GM19099 (cell line): ENCODE measurements around the gene SLC19A1.

Experiments
- POLR2A ChIP-seq: IDR thresholded peaks from 3 replicates; pipeline ENCODE4 v1.6.1; 2011; ENCODE audit warnings: low read depth; ENCODE audit not compliant: insufficient read length; ENCODE audit errors: extremely low read depth

The SLC19A1 gene

DNA sequence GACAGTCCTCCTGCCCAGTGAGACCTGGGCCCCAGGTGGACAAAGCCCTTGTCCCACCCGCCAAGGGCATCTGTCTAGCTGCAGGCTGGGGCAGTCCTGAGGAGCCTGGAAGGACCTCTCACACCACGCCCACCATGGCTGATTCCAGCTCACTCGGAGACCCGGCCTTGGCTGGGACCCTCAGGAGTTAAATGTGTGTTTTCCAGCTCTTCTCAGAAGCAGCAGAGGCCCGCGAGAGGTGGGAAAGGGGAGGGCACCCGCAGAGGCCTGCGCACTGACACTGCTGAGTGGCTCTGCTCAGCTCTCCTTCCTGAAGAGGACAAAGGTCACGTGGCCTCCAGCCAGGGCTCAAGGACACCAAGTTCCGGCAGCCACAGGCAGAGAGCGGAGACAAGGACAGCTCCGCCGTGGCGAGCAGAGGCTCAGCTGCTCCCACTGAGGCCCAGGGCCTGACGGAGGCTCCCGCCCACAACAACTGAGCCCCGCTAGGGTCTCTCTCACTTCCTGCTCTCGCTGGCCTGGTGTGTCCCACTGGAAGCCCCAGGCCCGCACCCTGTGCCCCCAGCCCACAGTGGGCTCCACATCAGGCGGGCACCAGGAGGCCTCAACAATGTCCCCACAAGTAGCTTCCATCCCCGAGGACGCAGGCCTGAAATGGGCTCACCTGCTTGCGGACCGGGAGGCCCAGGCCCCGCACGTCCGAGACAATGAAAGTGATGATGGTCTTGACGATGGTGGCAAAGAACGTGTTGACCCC lies 16.9 kb downstream of the SLC19A1 start:
- TF ChIP-seq POLR2A: no peak

DNA sequence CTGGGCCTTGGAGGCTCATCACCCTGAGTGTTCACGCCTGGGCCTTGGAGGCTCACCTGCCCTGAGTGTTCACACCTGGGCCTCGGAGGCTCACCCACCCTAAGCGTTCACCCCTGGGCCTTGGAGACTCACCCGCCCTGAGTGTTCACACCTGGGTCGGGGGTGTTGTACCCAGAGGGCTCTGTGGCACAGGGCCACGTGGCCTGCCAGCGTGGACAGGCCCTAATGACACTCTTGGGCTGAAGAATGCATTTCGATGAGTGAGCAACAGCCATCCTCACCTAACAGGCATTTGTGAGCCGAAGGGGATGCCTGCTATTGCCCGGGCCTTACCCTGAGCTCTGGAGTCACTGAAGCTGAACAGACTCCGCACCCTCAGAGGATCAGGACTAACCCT lies 17.5 kb downstream of the SLC19A1 start:
- no peak for TF ChIP-seq POLR2A

DNA sequence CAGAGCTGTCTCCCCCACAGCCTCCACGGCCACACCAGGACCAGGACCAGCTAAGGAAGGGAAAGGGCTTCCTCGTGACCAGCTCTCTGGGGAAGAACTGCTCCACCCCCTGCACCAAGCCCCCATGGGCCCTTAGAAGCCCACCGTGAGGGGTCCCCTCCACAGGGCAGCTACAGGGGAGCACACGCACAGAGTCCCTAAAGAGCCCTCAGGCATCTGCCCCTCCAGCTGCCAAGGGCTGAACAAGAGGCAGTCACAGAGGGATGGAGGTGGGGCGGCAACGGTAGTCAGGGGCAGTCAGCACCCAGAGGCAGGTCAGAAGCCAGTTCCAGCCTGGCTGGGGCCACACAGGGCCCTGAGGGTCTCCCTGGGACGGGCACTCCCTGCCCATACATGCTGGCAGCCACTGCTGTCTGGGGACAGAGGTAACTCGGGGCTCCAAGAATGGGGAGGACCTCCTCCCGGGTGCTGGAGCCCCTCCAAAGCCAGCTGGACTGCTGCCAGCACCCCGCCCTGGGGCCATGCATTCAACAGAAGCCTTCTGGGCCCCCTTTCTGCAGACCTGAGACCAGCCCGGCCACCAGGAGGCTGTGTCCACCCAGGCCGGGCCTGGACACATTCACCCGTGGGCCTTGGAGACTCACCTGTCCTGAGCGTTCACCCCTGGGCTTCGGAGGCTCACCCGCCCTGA lies 18.7 kb downstream of the SLC19A1 start:
- no peak for TF ChIP-seq POLR2A

DNA sequence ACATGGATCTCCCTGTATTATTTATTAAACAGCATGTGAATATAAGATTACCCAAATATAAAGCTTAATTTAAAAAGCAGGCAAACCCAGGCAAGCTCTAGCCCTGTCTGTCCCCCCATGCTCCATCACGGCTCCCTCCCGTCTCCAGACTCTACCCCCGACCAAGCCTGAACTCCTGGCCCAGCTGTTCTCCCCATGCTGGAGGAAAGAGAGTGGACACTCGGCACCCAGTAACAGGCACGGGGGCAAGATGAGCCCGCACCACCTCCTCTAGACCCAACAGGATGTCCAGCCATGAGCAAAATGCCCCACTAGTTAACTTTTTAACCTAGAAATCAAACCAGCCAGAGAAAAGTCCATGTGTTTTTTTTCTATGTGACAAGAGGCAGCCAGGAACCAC lies 19.3 kb downstream of the SLC19A1 start:
- no peak for TF ChIP-seq POLR2A

DNA sequence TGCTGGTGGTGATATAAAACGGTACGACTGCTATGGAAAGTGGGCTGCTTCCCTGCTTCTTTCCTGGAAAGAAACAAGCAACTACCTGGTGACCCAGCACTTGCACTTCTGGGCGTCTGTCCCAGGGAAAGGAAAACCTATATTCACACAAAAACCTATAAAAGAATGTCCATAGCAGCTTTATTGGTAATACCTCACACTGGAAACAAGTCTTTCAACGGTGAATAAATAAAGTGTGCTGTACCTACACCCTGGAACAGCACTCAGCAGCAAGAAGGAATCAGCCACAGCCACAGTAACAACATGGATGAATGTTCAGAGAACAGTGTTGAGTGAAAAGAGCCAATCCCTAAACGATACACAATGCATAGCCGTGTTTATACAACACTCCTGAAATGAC lies 19.9 kb downstream of the SLC19A1 start:
- TF ChIP-seq POLR2A: no peak

DNA sequence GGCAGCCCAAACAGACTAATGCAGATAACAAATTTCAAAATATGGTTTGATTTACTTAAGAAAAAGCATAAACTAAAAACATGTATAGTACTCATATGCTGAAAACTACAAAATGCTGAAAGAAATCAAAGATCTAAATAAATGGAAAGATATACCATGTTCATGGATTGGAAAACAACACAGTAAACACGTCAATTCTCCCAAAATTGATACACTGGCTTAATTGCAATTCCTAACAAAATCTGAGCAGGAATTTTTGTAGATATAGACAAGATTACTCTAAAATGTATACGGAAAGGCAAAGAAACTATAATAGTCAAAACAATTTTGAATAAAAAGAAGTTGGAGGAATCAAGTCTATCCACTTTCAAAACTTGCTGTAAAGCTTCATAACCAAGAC lies 21.0 kb downstream of the SLC19A1 start:
- no peak for TF ChIP-seq POLR2A

DNA sequence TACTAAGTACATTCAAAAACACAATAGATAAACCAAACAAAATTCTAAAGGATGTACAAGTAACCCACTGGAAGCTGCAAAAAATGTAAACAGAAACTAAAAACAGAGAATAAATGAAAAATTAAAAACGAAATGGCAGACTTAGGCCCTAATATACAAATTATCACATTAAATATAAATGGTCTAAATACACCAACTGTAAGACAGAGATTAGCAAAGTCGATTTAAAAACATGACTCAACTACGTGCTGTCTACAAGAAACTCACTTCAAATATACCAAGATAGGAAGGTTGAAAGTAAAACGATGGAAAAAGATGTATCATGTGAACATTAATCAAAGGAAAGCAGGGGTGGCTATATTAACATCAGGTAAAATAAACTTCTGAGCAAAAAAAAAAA lies 23.1 kb downstream of the SLC19A1 start:
- no peak for TF ChIP-seq POLR2A

DNA sequence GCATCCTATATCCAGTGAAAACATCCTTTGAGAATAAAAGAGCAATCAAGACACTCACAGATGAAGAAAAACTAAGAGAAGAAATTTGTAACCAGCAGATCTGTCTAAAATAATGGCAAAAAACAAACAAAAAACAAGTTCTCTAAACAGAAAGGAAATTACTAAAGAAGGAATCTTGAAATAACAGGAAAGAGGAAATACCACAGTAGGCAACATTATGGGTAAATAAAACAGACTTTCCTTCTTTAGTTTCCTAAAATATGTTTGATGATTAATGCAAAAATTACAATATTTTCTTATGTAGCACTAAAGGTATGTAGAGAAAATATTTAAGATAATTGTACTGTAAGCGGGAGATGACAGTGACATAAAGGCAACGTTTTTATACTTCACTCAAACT lies 23.5 kb downstream of the SLC19A1 start:
- TF ChIP-seq POLR2A: no peak

DNA sequence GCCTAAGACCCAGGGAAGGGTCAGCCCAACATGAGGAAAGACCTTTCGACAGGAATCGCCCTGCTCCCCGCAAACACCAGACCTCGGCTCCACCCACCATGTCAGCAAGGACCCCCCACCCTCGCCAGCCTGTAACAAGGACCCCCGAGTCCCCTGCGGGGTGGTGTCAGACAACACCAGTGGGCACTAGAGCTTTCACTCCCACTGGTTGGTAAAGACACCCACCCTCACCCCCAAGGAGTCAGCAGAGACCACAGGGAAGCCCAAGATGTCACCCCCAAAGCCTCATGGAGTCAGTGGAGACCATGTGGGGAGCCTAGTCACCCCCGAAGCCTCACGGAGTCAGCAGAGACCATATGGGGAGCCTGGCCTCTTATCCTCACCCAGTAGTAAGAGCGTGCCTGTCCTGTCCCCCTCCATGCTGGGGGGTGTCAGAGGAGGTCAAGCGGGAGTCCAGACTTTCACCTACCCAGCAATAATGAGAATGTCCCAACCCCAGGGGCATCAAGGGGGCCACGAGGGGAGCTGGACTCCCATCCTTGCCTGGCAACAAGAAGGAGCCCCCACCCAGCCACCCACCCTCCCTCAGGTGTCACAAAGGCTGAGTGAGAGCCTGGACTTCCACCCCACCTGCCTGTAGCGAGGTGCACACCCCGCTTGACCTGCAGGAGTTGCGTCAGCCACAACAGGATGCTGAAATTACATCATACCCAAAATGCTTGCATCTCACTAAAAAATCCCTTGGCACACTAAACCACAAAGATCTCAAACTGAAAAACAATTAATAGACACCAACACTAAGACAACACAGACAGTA lies 24.8 kb downstream of the SLC19A1 start:
- TF ChIP-seq POLR2A: no peak

DNA sequence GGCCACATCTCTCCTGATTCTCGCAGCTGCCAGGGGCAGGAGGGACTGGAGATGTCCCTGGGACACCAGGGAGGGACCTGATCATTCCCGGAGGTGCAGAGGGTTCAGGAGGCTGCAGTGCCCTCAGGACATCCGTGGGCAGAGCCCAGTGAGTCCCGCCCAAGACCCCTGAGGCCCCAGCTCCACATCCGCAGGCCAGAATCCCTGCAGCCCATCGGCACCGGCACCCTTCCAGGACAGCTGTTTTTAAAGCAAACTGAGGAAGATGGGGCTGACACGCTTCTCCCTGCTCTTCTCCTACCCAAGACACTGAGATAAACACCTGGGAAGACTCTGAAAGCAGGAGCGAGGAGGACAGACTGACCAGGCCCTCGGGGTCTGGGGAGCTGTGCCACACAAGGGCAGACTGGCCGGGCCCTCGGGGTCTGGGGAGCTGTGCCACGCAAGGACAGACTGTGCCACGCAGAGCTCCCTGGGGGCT lies 25.5 kb downstream of the SLC19A1 start:
- no peak for TF ChIP-seq POLR2A

DNA sequence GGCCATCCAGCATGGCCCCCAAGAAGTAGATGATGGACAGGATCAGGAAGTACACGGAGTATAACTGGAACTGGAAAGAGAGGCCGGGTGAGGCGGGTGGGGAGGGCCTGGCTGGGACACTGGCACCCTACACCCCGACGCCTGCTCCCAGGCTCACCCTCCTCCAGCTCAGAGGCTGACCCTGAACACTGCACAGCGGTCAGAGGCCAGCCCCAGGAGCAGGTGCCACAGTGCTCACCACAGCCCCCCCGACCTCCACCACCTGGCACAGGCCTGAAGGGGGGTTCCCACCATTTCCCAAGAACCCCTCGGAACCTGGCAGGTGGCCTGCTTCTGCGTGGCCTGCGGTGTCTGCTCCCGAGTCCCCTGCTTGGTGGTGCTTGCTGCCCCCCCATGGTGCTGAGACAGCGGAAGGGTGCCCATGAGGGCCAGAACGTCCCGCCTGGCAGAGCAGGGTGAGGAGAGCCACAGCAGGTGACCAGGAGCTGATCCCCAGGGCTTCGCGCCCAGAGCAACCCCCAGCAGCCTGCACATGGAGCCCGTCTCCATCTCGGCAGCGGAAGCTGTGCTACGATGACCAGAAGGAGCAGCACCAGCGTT lies 26.1 kb downstream of the SLC19A1 start:
- TF ChIP-seq POLR2A: no peak

DNA sequence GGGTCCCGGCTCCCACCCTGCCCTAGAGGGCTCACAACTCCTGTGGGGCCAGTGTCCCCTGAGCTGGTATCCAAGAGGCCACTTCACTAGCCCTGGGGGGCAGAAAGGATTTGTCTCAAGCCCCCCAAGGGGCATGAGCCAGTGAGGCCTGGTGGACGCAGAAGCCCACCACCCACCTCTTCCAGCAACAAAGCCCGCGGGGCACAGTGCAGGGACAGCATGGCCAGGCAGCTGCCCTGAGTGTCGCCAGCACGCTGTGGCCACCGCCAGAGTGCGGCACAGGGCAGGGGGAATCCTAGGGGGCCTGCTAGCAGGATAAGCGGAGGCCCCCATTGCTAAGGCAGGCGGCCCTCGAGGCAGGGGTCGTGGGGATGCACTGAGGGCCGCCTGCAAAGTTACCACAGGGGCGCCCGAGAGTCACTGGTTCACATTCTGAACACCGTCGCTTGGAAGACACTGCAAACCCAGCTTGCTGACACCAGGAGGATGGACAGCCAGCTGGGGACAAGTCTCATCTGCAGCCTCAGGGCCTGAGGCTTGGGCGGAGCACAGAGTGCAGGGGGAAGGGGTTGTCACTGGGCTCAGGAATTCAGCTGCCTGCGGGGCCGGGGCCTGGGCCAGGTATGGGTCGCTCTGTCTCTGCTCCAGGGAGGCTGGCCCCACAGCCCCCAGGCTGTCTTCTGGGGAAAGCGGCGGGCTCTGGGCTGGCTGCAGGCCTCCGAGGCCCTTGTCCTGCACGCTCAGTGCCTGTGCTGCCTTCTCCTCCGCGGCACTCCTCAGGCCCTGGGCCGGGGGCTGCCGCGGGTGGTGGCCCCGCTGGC lies 26.8 kb downstream of the SLC19A1 start:
- no peak for TF ChIP-seq POLR2A

DNA sequence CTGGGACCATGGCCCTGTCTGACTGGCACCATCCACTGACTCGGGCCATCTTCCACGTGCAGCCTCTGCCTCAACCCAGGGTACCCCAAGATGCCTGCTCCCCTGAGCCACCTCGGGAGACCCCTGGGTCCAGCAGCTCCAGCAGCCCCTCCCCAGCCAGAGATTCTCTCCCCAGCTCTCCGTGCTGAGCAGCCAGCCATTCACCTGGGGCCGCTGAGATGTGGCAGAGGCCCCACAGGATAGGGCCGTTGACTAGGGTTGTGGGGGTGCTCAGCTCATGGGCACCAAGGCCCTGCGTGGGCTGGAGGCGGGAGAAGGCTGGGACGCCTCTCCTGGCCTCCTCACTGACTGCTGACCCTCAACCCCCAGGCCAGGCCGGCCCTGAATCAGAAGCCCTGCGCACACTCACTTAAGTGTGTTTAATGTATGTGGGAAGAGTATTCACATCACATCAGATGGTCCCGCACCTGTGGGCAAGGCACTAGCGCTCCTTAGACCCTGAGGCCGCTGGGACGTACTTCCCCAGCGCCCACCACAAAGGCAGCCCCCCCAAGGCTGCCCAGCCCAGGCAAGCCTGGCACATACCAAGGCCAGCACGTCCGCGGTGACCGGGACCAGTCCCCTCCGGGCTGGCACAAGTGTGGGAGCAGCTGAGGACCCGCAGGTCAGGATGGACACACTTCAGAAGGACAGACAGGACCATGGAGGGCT lies 27.8 kb downstream of the SLC19A1 start:
- TF ChIP-seq POLR2A: no peak
